Trophoblast cell (in vitro differentiated cells and primary cell): ENCODE data around the gene CBFA2T3.

Experiments used
- DNase-seq, 2 donors: peaks; one replicate each; pipeline ENCODE4 v3.0.0-alpha.2; 2016
- H2AFZ ChIP-seq: 2 replicates; pipeline ENCODE4 v1.6.1; 2013; ENCODE audit warnings: low read length, moderate library complexity, mild to moderate bottlenecking; ENCODE audit not compliant: insufficient read depth, poor library complexity
- H2AK5ac ChIP-seq: 2 replicates; pipeline ENCODE4 v1.6.1; 2013; ENCODE audit warnings: mild to moderate bottlenecking, low read length
- H2BK120ac ChIP-seq: 2 replicates; pipeline ENCODE4 v1.6.1; 2013; ENCODE audit warnings: low read length, mild to moderate bottlenecking, moderate library complexity; ENCODE audit not compliant: insufficient read depth, poor library complexity
- H2BK12ac ChIP-seq: 2 replicates; pipeline ENCODE4 v1.6.1; 2013; ENCODE audit warnings: mild to moderate bottlenecking, low read length, moderate library complexity
- H2BK5ac ChIP-seq: 2 replicates; pipeline ENCODE4 v1.6.1; 2013; ENCODE audit warnings: low read length, low read depth, moderate library complexity, mild to moderate bottlenecking; ENCODE audit not compliant: poor library complexity
- H3K14ac ChIP-seq: 2 replicates; pipeline ENCODE4 v1.6.1; 2013; ENCODE audit warnings: mild to moderate bottlenecking, low read length
- H3K18ac ChIP-seq: 2 replicates; pipeline ENCODE4 v1.6.1; 2013; ENCODE audit warnings: mild to moderate bottlenecking, low read length
- H3K23ac ChIP-seq: 2 replicates; pipeline ENCODE4 v1.6.1; 2013; ENCODE audit warnings: low read length
- H3K27ac ChIP-seq: 2 replicates; pipeline ENCODE4 v1.5.1; 2013; ENCODE audit warnings: low read depth, mild to moderate bottlenecking, inconsistent platforms, low read length, moderate library complexity
- H3K27me3 ChIP-seq: 2 replicates; pipeline ENCODE4 v1.6.1; 2013; ENCODE audit warnings: inconsistent platforms, mild to moderate bottlenecking, low read length, moderate library complexity; ENCODE audit not compliant: insufficient read depth
- H3K36me3 ChIP-seq, 2 experiments: 1 replicate in 1 of 2; 2 replicates in 1 of 2; pipeline ENCODE4 v1.6.1; 2013; ENCODE audit warnings: low read length in 2 of 2, mild to moderate bottlenecking in 2 of 2, moderate library complexity in 1 of 2; ENCODE audit not compliant: insufficient read depth in 2 of 2, control insufficient read depth in 1 of 2
- H3K4ac ChIP-seq: 2 replicates; pipeline ENCODE4 v1.6.1; 2013; ENCODE audit warnings: low read depth, mild to moderate bottlenecking, low read length, moderate library complexity
- H3K4me1 ChIP-seq, 2 experiments: 1 replicate in 1 of 2; 2 replicates in 1 of 2; pipeline ENCODE4 v1.6.1; 2013; ENCODE audit warnings: low read length in 2 of 2, mild to moderate bottlenecking in 2 of 2, moderate library complexity in 1 of 2; ENCODE audit not compliant: insufficient read depth in 2 of 2, control insufficient read depth in 1 of 2
- H3K4me2 ChIP-seq: 2 replicates; pipeline ENCODE4 v1.6.1; 2013; ENCODE audit warnings: inconsistent platforms, mild to moderate bottlenecking, low read length, moderate library complexity
- H3K4me3 ChIP-seq: 2 replicates; pipeline ENCODE4 v1.5.1; 2013; ENCODE audit warnings: mild to moderate bottlenecking, low read depth, low read length, inconsistent platforms
- H3K79me1 ChIP-seq: one replicate; pipeline ENCODE4 v1.6.1; 2013; ENCODE audit warnings: low read length
- H3K79me2 ChIP-seq: 2 replicates; pipeline ENCODE4 v1.6.1; 2013; ENCODE audit warnings: low read length, mild to moderate bottlenecking; ENCODE audit not compliant: control insufficient read depth, insufficient read depth, poor library complexity
- H3K9ac ChIP-seq: 2 replicates; pipeline ENCODE4 v1.6.1; 2013; ENCODE audit warnings: mild to moderate bottlenecking, low read length
- H3K9me3 ChIP-seq: 2 replicates; pipeline ENCODE4 v1.6.1; 2013; ENCODE audit warnings: low read depth, mild to moderate bottlenecking, control low read depth, inconsistent platforms, low read length; ENCODE audit not compliant: insufficient read depth
- H4K12ac ChIP-seq: 2 replicates; pipeline ENCODE4 v1.6.1; 2013; ENCODE audit warnings: low read depth, mild to moderate bottlenecking, low read length, moderate library complexity
- H4K8ac ChIP-seq: 2 replicates; pipeline ENCODE4 v1.6.1; 2013; ENCODE audit warnings: low read depth, mild to moderate bottlenecking, low read length, moderate library complexity
- H4K91ac ChIP-seq: one replicate; pipeline ENCODE4 v1.6.1; 2013; ENCODE audit warnings: low read depth, mild to moderate bottlenecking, low read length, moderate library complexity
- WGBS: extraction: QIAGEN DNeasy Blood & Tissue Kit; methylation state at CpG from one replicate; pipeline ENCODE4 v1.1.7; 2013; ENCODE audit warnings: missing lambda C conversion rate; ENCODE audit not compliant: insufficient read length, insufficient coverage; ENCODE audit errors: extremely low coverage; 5-methylcytosine and 5-hydroxymethylcytosine counted together

Gene CBFA2T3

GRCh38 chr16:89013111-89013510, 36.1 kb upstream of the CBFA2T3 start:
- H3K36me3 ChIP-seq: no peaks in the 10 kb centered on the region
- H3K14ac ChIP-seq: no peak overlapping the region
- no peak overlapping the region for H2BK5ac ChIP-seq
- H3K4me2 ChIP-seq: no peak overlapping the region
- H3K9ac ChIP-seq: no peak overlapping the region
- no peak overlapping the region for H2AFZ ChIP-seq
- H2AK5ac ChIP-seq: no peak overlapping the region
- no peak for DNase-seq
- H3K27me3 ChIP-seq: no peaks in the 10 kb centered on the region
- no peaks in the 10 kb centered on the region for H3K79me1 ChIP-seq
- no peak overlapping the region for H2BK120ac ChIP-seq
- no peak overlapping the region for H4K8ac ChIP-seq
- no peak overlapping the region for H3K4me3 ChIP-seq
- no CpG with 5 or more reads among the region's 6 CpGs for WGBS
- peaks cover 14% of the 10 kb centered on the region for H3K9me3 ChIP-seq
- no peak overlapping the region for H4K91ac ChIP-seq
- no peak overlapping the region for H4K12ac ChIP-seq
- no peak overlapping the region for H3K27ac ChIP-seq
- no peak overlapping the region for H3K18ac ChIP-seq
- no peak overlapping the region for H3K4ac ChIP-seq
- no peaks in the 10 kb centered on the region for H3K79me2 ChIP-seq
- H3K4me1 ChIP-seq: no peaks in the 10 kb centered on the region
- no peak overlapping the region for H3K23ac ChIP-seq
- H2BK12ac ChIP-seq: no peak overlapping the region

GRCh38 chr16:89012622-89012995, 35.6 kb upstream of the CBFA2T3 start:
- Histone ChIP-seq H4K91ac (no peak overlapping the region), H2BK5ac (no peak overlapping the region), H2AFZ (no peak overlapping the region), H2BK12ac (no peak overlapping the region), H2BK120ac (no peak overlapping the region), H3K4me3 (no peak overlapping the region), H3K36me3 (no peaks in the 10 kb centered on the region), H3K27ac (no peak overlapping the region), H3K23ac (no peak overlapping the region), H2AK5ac (no peak overlapping the region), H3K79me1 (no peaks in the 10 kb centered on the region), H3K79me2 (no peaks in the 10 kb centered on the region), H3K9ac (no peak overlapping the region), H3K4me1 (no peaks in the 10 kb centered on the region), H4K12ac (no peak overlapping the region), H3K4me2 (no peak overlapping the region), H3K14ac (no peak overlapping the region), H4K8ac (no peak overlapping the region), H3K4ac (no peak overlapping the region), H3K9me3 (peaks cover 14% of the 10 kb centered on the region), H3K18ac (no peak overlapping the region), H3K27me3 (no peaks in the 10 kb centered on the region)
- WGBS: no CpG with 5 or more reads among the region's 2 CpGs
- no peak for DNase-seq

- H2BK12ac ChIP-seq: no peak overlapping the region
- H3K4me1 ChIP-seq: no peaks in the 10 kb centered on the region
- H4K8ac ChIP-seq: no peak overlapping the region
- WGBS: 100% methylated on average over 1 of the region's 4 CpGs
- H3K4me2 ChIP-seq: no peak overlapping the region
- no peak overlapping the region for H4K91ac ChIP-seq
- no peaks in the 10 kb centered on the region for H3K36me3 ChIP-seq
- DNase-seq: no peak
- no peak overlapping the region for H4K12ac ChIP-seq
- H3K18ac ChIP-seq: no peak overlapping the region
- no peak overlapping the region for H3K4ac ChIP-seq
- no peak overlapping the region for H3K9ac ChIP-seq
- no peak overlapping the region for H3K14ac ChIP-seq
- H3K23ac ChIP-seq: no peak overlapping the region
- peaks cover 14% of the 10 kb centered on the region for H3K9me3 ChIP-seq
- H3K4me3 ChIP-seq: no peak overlapping the region
- H3K27me3 ChIP-seq: no peaks in the 10 kb centered on the region
- H3K79me1 ChIP-seq: no peaks in the 10 kb centered on the region
- H3K27ac ChIP-seq: no peak overlapping the region
- H2AFZ ChIP-seq: no peak overlapping the region
- no peak overlapping the region for H2BK5ac ChIP-seq
- H2AK5ac ChIP-seq: no peak overlapping the region
- H2BK120ac ChIP-seq: no peak overlapping the region
- no peaks in the 10 kb centered on the region for H3K79me2 ChIP-seq
Observed at GRCh38 chr16:89011909-89012621, 35.1 kb upstream of the CBFA2T3 start.

GRCh38 chr16:89010210-89010925, 33.4 kb upstream of the CBFA2T3 start:
- no peaks in the 10 kb centered on the region for H3K79me1 ChIP-seq
- no CpG with 5 or more reads among the region's 14 CpGs for WGBS
- DNase-seq: no peak
- H4K91ac ChIP-seq: no peak overlapping the region
- no peaks in the 10 kb centered on the region for H3K4me1 ChIP-seq
- H3K18ac ChIP-seq: no peak overlapping the region
- H3K27ac ChIP-seq: no peak overlapping the region
- no peak overlapping the region for H3K14ac ChIP-seq
- no peak overlapping the region for H3K9ac ChIP-seq
- H4K12ac ChIP-seq: no peak overlapping the region
- no peak overlapping the region for H2AK5ac ChIP-seq
- H3K79me2 ChIP-seq: no peaks in the 10 kb centered on the region
- no peak overlapping the region for H3K4ac ChIP-seq
- H4K8ac ChIP-seq: no peak overlapping the region
- no peak overlapping the region for H3K4me3 ChIP-seq
- H2BK120ac ChIP-seq: no peak overlapping the region
- H3K23ac ChIP-seq: no peak overlapping the region
- no peak overlapping the region for H2AFZ ChIP-seq
- no peak overlapping the region for H2BK12ac ChIP-seq
- H3K4me2 ChIP-seq: no peak overlapping the region
- no peaks in the 10 kb centered on the region for H3K36me3 ChIP-seq
- no peaks in the 10 kb centered on the region for H3K27me3 ChIP-seq
- no peak overlapping the region for H2BK5ac ChIP-seq
- peaks cover 7% of the 10 kb centered on the region for H3K9me3 ChIP-seq
